Neuron (in vitro differentiated cells): ENCODE measurements around the gene RARG.

ENCODE experiments used
- H2AFZ ChIP-seq: one replicate; pipeline ENCODE4 v1.6.1; 2013; ENCODE audit warnings: low read depth, mild to moderate bottlenecking, inconsistent platforms, low read length, moderate library complexity
- H3K27me3 ChIP-seq: one replicate; pipeline ENCODE4 v1.6.1; 2013; ENCODE audit warnings: low read length; ENCODE audit not compliant: insufficient read depth
- H3K36me3 ChIP-seq: one replicate; pipeline ENCODE4 v1.6.1; 2013; ENCODE audit warnings: low read length; ENCODE audit not compliant: insufficient read depth
- H3K4me1 ChIP-seq: one replicate; pipeline ENCODE4 v1.6.1; 2013; ENCODE audit warnings: low read length; ENCODE audit not compliant: insufficient read depth
- H3K4me3 ChIP-seq: 2 replicates; pipeline ENCODE4 v1.5.1; 2013; ENCODE audit warnings: mild to moderate bottlenecking, low read length, moderate library complexity
- H3K9me3 ChIP-seq: one replicate; pipeline ENCODE4 v1.6.1; 2013; ENCODE audit warnings: low read length

The RARG gene

DNA sequence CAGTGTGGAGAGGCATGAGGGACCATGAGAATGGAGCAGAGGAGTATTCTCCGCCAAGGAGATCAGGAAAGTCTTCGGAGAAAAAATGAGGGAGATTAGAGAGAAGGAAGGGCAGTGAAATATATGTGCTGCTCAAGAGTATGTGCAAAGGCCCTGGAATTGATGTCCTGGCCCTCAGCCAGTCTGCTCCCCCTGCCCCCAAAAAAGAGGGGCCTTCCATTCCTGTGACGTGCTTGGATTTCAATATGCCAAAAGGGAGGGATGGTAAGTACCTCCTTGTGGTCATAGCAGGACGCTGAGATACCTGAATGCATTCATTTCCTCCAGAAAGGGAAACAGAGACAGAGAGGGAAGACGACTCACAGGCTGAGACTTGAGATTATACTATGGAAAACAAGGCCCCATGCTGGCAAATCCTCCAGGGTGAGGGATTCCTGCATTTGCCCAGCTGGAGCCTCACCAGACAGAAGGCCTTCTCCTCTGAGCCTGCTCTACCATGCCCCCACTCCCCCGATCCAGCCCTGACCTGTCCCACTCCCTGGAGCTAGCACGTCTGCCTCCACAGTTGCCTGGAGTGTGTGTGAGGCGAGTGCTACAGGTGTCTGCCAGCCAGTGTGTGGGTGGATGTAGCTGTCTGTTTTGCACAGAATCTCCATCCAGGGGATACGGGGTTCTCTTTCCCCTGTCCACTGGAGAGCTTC is 3.9 kb upstream of the RARG start:
- Histone ChIP-seq H3K4me1 (peaks cover 26% of the 10 kb centered on the region), H3K9me3 (no peaks in the 10 kb centered on the region), H3K4me3 (no peak overlapping the region), H3K27me3 (peaks cover 42% of the 10 kb centered on the region), H3K36me3 (no peaks in the 10 kb centered on the region), H2AFZ (no peak overlapping the region)

DNA sequence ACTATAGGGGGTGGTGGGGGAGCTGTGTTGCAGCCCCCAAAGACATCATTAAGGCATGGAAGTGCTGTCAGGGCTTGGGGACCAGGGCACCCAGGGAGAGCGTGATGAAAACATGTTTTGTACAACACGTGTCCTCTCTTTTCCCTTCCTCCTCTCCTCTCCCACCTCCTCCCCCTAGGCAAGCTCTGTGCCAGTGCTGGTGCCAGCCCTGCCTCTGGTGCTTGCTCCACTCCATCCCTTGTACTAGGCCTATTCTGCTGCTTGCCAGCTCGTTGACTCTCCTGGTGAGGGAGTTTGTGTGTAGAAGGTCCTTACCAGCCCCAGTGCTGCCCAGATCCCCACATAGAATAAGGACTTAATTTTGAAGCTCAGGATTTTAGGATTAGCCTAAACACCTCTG is 3.2 kb upstream of the RARG start:
- H3K36me3 ChIP-seq = no peaks in the 10 kb centered on the region
- no peaks in the 10 kb centered on the region for H3K9me3 ChIP-seq
- H3K4me3 ChIP-seq = no peak overlapping the region
- no peak overlapping the region for H2AFZ ChIP-seq
- H3K4me1 ChIP-seq = peaks cover 26% of the 10 kb centered on the region
- peaks cover 48% of the 10 kb centered on the region for H3K27me3 ChIP-seq

DNA sequence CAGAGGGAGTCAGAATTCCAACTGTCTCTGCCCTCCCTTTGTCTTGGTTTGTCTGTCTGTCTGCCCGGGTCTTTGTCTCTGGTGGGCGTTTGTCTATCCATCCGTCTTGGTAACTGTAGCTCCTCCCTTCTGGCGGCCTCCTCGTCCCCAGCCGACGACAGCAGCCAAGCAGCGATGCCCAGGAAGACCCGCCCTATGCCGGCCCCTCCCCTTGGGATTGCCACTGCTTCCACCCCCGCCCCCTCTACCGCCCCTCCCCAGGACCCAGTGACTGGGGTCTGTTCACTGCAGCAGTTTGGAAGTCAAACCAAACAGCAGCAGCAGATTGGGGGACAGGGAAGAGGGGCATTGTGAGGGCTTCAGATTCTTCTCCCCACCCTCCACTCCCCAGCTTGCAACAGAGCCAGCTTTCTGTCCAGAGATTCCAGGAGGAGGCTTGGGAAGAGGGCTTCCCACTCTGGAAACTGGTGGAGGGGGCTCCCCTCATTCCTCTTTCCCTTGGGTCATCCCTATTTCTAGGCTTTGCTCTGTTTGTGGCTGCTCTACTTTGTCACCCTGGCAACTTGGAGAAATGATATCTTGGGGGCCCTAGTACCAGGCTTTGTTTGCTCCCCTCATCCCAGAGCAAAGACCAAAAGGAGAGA is 2.4 kb upstream of the RARG start:
- Histone ChIP-seq H3K36me3 (no peaks in the 10 kb centered on the region), H2AFZ (no peak overlapping the region), H3K9me3 (no peaks in the 10 kb centered on the region), H3K27me3 (peaks cover 55% of the 10 kb centered on the region), H3K4me3 (no peak overlapping the region), H3K4me1 (peaks cover 26% of the 10 kb centered on the region)

DNA sequence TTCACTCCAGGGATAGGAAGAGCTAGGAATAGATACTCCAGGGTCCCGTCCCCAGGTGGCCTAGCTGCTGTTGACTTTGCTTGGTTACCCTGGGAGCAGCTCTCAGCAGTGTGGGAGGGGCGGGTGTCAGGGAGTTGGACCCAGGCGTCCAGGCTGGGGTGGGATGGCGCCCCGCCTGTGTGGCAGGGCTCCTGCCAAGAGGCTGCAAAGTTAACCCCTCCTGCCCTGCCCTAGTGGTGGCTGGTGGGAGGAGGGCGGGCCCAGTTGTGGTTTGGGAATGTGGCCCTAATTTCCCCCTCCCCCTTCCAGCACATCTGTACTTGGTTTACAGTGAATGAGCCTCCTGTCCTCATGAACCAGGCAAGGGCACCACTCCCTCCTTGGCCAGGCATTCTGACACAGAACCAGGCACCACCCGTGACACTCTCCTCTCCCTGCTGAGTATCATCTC is 1.7 kb upstream of the RARG start:
- H3K36me3 ChIP-seq = no peaks in the 10 kb centered on the region
- H3K9me3 ChIP-seq = no peaks in the 10 kb centered on the region
- no peak overlapping the region for H3K4me3 ChIP-seq
- H2AFZ ChIP-seq = no peak overlapping the region
- H3K27me3 ChIP-seq = peaks cover 62% of the 10 kb centered on the region
- peaks cover 26% of the 10 kb centered on the region for H3K4me1 ChIP-seq

DNA sequence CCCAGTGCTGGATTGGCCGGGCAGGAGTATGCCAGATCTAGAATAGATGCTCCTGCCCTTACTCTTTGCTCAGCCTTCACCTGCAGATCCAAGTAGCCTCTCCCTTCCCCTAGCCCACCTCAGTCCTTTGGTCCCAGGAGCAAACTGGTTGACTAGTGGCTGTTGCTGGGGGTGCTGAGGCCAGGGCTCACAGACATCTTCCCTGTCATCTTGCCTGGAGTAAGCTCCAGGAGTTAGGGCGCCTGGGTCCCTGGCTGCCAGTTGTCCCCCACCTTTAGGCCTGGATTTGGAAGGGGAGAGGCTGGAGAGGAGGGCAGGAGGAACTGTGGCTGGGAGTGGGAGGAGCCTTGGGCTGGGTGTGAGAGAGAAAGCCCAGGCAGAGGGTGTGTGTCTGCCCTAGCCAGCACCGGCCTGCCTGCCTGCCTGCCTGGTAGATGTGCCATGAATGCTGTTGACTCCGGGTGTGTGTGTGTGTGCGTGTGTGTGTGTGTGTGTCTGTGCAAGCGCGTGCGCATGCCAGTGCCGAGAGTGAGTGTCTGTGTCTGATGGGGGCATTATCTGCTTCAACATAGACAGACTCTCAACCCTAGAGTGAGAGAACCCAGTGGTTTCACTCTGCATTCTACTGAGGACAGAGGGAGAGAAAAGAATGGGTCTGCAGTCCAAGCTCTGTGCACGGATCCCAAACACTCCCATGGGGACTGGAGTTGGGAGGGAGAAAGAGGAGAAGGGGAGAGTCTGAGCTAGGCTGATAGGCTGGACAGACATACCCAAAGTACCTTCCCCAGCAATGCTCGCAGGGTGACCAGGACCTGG is 845 bp upstream of the RARG start:
- peaks cover 26% of the 10 kb centered on the region for H3K4me1 ChIP-seq
- H3K4me3 ChIP-seq = no peak overlapping the region
- H2AFZ ChIP-seq = no peak overlapping the region
- H3K9me3 ChIP-seq = no peaks in the 10 kb centered on the region
- H3K27me3 ChIP-seq = peaks cover 68% of the 10 kb centered on the region
- H3K36me3 ChIP-seq = no peaks in the 10 kb centered on the region

DNA sequence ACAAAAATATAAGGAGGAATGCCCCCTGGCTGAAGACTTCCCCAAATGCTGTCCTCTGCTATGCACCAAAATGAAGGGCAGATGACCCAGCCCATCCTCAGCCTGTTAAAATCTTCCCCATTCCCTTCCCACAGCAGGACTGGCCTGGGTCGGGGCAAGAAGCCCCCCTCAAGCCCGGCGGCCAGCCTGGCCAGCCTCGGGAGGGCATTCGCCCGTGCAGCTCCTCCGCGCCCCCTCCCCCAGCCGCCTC is 413 bp downstream of the RARG start:
- H3K4me1 ChIP-seq = peaks cover 26% of the 10 kb centered on the region
- no peak overlapping the region for H3K4me3 ChIP-seq
- no peaks in the 10 kb centered on the region for H3K9me3 ChIP-seq
- no peak overlapping the region for H2AFZ ChIP-seq
- no peaks in the 10 kb centered on the region for H3K36me3 ChIP-seq
- H3K27me3 ChIP-seq = peaks cover 68% of the 10 kb centered on the region

DNA sequence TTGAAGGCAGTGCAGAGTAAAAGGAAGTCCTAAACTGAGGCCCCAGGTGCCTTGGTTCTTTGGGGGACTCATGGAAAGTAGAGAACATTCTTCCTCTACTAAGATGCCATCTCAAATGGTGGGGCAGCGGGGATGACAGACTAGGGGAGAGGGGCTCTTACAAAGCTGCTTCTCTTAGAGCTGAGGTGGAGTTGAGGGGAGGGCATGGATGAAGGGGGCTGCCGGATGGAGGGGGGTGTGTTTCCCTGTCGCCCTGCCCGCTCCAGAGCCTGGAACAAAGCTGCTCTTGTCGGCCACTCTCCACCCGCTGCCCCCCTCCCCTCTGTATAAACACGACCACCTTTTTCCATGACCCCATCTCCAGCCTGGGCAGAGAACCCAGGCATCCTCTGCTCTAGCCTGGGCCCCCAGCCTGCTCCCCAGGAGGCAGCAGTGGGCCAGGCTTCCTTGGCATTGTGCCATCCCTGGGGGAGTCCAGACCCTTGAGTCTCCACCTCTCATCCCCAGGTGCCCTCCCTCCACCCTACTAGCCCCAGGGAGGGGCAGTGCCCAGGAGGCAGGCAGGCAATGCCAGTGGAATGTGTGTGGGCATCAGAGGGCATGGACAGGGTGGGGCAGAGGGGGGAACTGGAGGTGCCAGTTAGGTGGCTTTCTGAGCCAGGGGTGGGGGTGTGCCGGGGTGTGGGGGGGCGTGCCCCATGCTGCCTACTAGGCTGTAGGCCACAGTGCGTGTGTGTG is 1.7 kb downstream of the RARG start:
- H3K36me3 ChIP-seq = no peaks in the 10 kb centered on the region
- no peak overlapping the region for H3K4me3 ChIP-seq
- no peaks in the 10 kb centered on the region for H3K9me3 ChIP-seq
- H3K27me3 ChIP-seq = peaks cover 64% of the 10 kb centered on the region
- H3K4me1 ChIP-seq = peaks cover 26% of the 10 kb centered on the region
- no peak overlapping the region for H2AFZ ChIP-seq

DNA sequence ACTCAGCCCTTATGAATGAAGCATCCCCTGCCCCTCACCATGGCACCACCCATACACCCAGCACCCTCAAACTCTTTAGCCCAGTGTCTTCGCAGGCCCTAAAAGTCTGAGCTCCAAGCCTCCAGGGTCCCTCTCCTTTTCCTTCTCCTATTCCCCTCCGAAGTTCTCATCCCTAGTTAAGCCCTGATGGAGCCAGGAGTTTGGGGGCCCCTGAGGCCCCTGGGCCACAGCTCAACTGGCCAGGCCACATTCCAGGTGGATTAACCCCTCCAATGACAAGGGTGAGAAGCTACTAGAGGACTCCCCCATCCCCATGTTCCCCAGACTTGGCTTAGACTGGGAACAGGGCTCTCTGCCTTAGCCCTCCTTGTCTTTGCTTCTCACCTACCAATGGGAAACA is 2.6 kb downstream of the RARG start:
- Histone ChIP-seq H3K27me3 (peaks cover 67% of the 10 kb centered on the region), H3K36me3 (no peaks in the 10 kb centered on the region), H3K4me3 (no peak overlapping the region), H2AFZ (no peak overlapping the region), H3K4me1 (peaks cover 31% of the 10 kb centered on the region), H3K9me3 (no peaks in the 10 kb centered on the region)

DNA sequence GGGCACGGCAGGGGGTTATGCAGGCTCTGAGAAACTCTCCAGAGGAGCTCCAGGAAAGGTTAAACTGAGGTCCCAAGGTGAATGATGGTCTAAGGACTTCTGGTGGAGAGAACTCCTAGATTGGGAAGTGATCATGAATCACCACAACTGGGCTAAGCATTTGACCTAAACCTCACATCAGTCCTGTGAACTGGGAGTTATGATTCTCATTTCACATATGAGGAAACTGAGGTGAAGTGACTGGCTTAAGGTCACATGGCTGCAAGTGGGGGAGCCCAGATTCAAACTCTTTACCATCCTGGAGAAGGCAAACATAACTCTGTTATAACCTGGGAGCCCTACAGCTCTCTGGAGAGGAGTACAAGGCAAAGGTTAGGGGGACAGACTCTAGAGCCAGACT is 4.2 kb downstream of the RARG start:
- Histone ChIP-seq H3K36me3 (no peaks in the 10 kb centered on the region), H3K4me1 (peaks cover 31% of the 10 kb centered on the region), H2AFZ (no peak overlapping the region), H3K9me3 (no peaks in the 10 kb centered on the region), H3K27me3 (peaks cover 65% of the 10 kb centered on the region), H3K4me3 (no peak overlapping the region)

DNA sequence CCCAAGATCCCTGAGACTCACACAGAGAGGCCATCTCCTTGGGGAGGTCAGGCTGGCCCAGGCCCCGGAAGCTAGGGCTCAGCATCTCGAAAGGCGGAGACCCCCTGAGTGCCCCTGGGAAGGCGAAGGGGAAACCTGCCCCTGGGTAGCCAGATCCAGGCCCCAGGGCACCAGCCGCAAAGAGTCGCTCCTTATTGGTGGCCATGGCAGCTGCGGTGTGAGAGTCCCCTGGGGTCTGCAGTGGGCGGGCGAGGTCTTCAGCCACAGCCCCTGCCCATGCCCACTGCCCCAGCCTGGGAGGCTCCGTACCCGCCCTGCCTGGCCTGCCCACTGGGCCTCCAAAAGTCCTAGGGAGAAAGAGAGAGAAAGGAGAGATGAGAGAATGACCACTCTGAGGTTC is 4.7 kb downstream of the RARG start:
- Histone ChIP-seq H3K27me3 (peaks cover 60% of the 10 kb centered on the region), H3K4me3 (no peak overlapping the region), H3K9me3 (no peaks in the 10 kb centered on the region), H2AFZ (no peak overlapping the region), H3K4me1 (peaks cover 31% of the 10 kb centered on the region), H3K36me3 (no peaks in the 10 kb centered on the region)

DNA sequence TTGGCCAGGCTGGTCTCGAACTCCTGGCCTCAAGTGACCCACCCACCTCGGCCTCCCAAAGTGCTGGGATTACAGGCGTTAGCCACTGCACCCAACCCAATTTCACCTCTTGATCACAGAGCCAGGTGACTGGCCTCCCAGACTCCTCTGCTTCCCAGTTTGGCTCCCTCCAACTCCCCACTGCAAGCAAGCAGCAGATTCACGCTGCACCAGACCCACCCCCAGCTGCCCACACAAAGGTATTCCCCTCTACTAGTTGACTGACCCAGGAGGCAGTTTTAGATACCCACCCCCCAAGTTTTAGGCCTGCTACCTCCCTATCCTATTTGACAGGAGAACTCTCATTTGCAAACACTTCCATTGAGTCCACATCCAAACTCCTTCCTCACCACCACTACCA is 5.2 kb downstream of the RARG start:
- peaks cover 34% of the 10 kb centered on the region for H3K4me1 ChIP-seq
- H3K4me3 ChIP-seq = no peak overlapping the region
- no peaks in the 10 kb centered on the region for H3K36me3 ChIP-seq
- no peaks in the 10 kb centered on the region for H3K9me3 ChIP-seq
- no peak overlapping the region for H2AFZ ChIP-seq
- peaks cover 59% of the 10 kb centered on the region for H3K27me3 ChIP-seq

DNA sequence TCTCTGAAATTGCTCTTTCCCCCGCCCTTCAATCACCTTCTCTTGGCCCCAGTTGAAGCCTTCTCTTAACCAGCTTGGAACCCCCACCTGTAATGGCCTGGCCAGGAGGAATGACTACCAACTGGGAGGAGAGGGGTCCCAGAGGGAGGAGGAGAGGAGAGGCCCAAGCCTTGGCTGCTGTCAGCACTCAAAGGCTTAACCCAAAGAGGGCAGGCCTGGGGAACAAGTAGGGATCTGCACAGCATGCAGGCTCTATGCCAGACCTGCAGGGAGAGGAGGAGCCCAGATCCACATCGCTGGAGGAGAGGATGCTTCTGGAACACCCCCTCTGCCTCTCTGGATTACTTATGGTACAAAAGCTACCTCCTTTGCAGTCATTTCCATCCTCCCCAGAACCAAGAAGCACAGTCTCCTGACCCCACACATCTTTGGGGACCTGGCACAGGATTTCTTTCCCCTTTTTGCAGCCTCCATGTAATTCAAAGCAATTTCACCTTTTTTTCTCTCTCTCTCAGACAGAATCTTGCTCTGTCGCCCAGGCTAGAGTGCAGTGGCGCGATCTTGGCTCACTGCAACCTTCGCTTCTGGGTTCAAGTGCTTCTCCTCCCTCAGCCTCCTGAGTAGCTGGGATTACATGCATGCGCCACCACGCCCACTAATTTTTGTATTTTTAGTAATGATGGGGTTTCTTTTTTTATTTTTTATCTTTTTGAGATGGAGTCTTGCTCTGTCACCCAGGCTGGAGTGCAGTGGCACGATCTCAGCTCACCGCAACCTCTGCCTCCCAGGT is 6.2 kb downstream of the RARG start:
- H3K27me3 ChIP-seq = peaks cover 49% of the 10 kb centered on the region
- no peaks in the 10 kb centered on the region for H3K9me3 ChIP-seq
- H3K4me1 ChIP-seq = peaks cover 36% of the 10 kb centered on the region
- H3K36me3 ChIP-seq = no peaks in the 10 kb centered on the region
- no peak overlapping the region for H2AFZ ChIP-seq
- no peak overlapping the region for H3K4me3 ChIP-seq
